IPS-NIHi7 (cell line): ENCODE results near the gene RAI1.

ENCODE experiments used
- DNase-seq: peaks from one replicate; pipeline ENCODE4 v3.0.0; 2012; ENCODE audit warnings: mixed read lengths; ENCODE audit errors: extremely low spot score

The RAI1 gene

DNA sequence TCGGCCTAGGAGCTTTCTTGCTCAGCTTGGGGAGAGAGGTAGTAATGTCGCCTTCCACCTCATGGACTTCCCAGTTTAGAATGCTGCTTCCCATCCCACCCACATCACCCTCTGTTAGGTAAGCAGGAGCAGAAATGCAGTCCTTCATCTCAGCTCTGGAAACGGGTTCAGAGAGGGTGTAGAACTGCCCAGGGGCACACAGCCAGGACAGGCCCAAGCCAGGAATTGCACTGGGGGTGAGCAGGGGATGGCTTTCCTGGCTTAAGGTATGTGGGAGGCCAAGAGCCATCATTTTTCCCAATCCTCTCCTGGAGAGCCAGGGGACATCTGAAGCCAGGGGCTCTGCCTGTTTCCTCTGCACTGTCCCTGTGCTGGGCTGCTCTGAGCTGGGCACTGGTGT, 33.6 kb downstream of the RAI1 start:
- DNase-seq, result no peak

DNA sequence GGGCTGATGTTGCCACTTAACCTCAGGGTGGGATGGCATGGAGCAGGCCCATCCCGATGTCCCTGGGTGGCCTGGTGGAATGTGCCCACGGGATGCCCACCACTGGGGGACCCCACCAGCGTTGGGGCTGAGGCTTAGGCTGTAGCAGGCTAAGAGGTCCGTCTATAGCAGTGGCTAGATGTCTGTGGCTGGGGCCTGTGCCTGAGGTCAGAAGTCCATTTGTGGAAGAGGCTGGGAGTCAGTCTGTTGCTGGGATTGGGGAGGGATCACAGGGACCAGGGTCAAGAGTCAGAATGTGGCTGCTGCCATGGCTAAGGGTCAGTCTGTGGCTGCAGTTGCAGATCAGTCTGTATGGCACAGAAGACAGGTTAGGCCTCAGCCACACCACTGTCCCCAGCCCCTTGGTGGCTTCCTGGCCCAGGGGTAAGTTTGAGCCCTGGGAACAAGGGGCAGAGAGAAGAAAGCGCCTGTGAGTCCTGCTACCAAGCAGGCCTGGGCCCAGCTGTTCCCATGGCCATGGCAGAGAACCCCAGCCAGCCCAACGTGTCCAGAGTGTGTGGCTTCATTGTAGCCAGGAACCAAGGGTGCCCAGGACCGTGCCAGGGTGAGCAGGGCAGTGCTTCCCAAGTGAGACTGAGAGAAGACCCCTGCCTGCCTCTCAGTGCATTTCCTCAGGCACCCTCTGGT, 35.7 kb downstream of the RAI1 start:
- DNase-seq, result no peak

DNA sequence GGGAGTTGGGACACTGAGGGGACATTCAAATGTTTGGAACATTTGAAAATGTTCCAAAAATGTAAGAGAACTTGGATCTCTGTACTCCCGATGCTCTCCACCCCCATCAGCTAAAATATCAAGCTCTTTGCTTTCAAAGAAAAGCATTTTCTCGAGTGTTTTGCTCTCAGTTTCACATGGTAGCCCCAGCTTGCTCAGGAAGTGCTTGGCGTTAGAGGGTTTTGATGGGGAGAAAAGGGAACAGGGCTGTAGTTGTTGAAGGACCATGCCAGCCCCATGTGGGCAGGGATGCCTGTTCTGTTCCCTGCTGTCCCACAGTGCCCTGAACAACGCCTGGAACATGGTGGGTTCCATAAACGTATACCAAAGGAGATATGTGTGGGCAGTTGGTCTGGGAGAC, 37.0 kb downstream of the RAI1 start:
- DNase-seq, result no peak

DNA sequence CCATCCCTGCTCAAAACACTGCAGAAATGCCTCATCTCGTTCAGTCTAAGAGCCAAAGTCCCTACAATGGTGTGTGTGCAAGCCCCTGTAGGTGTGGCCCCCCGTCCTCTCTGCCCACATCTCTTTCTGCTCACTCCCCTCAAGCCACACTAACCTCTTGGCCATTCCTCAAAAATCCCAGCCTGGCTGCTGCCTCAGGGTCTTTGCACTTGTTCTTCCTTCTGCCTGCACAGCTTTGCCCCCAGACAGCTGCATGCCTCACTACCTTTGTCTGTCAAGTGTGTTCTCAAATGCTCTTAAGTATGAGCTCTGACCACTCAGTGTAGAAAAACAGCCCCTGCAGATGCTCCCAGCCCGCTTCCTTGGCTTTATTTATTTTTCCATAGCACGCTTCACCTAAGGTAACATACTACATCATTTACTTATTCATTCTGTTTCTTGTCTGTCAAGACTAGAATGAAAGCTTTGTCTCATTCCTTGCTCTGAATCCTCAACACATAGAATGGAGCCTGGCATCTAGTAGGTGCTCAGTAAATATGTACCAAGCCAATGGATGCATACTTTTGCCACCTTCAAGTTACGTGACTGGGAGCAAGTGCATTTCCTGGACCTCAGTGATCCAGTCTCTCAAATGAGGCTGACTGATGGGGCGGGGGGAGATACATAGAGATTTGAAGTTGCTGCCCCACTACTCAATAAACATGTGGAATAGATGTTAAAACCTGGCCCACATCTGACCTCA, 38.1 kb downstream of the RAI1 start:
- DNase-seq, result no peak

DNA sequence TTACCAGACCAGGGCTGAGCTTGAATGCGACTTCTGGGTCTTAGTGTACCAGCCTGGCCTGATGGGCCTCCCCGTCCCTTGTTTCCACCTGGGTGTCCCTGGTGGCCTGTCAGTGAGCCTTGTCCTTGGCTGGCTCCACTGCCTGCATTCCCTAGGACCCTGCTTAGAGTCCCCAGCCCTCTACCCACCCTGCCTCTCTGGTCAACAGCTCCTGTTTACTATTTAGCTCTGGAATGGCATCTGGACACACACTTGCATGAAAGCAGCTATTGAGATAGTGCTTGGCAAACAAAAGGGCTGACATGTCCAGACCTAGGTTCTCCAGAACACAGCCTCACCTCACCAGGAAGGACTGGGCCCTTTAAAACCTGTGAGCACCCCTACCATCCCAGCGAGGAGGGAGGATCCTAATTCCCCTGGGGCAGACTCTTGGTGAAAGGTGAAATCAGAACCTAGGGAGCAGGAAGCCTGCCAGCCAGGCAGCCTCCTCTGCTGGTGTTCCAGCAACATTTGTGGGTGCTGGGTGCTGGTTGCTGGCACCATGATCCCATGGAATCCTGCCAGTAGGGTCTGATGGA, 38.8 kb downstream of the RAI1 start:
- DNase-seq, result no peak

DNA sequence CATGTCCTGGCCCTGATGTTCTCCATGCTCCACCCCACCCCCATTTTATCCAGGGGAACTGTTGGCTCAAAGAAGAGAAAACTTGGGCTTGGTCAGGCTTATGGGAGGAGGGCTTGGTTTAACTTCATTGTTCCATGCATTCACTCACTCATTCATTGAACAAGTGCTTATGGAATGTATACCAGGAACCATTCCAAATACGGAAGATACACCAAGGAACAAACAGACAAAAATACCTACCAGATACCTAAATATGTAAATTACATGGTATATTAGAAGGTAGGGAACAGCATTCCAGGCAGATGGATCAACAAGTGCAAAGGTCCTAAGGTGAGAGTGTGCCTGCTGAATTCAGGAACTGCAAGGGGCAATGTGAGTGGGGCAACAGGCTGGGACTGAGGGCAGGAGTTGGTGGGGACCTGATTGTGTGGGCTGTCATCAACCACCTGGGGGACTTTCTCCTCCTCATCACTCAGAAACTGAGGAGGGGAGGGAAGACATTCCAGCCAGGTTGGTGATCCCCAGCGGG, 39.9 kb downstream of the RAI1 start:
- no peak for DNase-seq

DNA sequence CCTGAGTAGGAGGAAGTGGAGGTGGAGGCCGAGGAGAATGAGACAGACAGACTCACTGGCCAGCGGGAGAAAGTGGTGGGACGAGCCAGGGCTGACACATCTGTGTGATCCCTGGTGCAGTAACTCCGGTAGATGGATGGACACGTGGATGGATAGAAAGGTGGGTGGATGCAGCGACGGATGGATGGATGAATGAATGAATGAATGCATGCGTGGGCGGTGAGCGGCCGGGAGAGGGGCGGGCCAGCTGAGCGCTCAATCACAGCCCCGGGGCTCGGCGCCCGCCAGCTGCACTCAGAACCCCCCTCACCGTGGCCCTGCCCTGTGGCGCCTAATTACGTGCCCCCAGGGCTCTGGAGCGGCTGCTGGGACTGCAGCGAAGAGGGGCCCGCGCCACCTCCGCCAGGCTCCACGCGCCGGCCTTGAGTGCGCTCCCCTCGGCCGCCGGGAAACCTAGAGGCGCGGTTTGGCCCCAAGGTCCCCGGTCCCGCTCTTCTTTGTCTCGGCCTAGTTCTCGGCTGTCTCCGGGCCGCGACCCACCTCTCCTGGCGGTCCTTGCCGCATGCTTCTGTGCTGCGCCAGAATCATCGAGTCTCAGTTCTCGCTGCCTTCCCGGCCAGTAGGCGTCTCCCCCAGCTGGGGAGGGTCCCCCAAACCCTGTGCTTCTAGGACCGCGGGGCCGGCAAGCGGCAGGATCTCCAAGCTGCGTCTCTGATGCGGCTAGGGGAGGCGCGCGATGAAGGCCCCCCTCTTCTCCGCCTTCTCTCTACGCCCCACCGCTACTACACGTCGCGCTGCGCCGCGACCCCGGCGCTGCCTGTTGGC, 41.0 kb downstream of the RAI1 start:
- DNase-seq, result peak; percentile 42

DNA sequence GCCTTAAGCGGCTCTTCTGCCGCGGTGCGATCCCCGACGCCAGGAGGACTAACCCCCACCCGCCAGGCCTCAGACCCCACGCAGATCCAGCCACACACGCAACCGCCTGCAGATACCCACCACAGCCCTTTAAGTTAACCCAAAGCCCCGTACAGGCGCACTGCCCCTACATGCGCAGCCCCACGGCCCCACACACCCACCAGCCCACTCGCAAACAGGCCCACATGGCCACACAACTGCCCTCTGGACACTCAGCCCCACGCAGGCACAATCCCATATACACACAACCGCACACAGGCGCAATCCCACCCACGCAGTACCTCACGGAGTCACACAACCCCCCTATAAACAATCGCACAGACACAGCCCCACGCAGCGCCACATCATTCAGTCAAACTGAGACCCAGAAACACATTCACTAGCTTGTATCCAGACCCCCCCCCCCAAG, 41.7 kb downstream of the RAI1 start:
- DNase-seq, result no peak

DNA sequence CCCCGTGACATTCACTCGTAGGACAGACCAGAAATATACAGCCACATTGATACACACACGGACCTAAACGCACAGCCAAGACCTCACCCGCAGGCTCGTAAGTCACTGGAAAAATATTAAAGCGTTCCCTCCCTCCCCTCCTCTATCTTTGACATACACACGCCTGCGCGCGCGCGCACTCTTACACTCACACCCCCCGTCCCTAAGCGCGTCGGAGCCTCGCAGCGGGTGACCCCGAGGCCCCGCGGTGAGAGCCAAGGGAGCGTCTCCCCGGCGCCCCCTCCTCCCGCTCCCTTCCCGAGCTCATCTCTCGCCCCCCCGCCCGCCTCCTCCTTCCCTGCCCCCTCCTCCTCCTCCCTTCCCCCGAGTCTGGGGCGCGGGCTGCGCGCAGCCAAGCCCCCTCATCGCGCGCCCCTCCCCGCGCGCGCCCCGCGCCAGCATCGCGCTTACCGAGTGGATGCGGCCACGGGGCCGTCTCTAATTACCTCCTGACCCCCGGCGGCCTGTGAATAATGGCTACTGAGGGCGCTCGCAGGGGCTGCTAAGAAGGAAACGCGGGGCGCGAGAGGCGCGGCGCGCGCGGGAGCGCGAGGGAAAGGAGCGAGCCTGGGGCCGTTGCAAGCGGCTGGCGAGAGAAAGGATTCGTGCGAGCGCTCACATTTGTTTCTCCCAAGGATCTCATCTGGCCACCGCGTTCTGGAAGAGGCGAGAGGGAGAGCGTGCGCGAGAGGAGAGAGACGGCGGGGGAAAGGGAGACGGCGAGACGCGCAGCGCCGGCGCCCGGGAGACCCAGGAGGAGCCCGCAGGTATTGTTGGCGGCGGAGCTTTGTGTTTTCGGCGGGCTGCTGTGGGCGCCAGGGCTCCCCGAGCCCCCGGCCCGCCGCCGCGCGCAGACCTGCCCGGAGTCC, 42.4 kb downstream of the RAI1 start:
- peak; percentile 47 for DNase-seq

DNA sequence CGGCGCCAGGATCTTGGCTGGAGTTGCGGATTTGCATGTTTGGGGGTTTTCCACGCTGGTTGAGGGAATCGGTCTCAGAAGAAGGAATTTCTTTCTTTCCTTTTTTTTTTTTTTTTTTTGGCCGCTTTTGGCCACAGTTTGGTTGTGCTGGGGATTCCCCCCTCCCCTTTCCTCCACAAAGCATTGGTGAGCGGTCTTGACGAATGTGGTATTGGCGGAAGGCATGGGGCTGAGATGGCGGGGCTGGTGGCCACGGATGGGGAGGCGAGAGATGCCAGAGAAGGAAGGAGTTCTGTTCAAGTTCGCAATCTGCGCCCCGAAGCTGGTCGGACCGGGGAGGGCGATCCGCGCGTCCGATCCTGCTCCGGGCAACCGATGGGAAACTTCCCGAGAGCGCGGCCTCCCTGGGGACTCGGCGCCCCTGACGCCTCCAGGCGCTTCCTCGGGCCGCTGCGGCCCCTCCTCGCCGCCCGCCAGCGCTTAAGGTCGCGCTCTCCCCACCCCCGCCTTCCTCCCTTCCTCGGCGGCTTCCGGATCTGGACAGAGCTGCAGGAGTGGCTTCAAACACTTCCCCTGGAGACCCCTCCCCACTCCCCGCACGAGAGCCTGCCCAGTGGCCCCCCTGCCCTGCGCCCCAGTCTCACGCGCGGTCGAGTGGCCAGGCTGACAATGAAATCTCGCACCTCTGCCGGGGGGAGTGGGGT, 43.2 kb downstream of the RAI1 start:
- DNase-seq, result peak; percentile 84

DNA sequence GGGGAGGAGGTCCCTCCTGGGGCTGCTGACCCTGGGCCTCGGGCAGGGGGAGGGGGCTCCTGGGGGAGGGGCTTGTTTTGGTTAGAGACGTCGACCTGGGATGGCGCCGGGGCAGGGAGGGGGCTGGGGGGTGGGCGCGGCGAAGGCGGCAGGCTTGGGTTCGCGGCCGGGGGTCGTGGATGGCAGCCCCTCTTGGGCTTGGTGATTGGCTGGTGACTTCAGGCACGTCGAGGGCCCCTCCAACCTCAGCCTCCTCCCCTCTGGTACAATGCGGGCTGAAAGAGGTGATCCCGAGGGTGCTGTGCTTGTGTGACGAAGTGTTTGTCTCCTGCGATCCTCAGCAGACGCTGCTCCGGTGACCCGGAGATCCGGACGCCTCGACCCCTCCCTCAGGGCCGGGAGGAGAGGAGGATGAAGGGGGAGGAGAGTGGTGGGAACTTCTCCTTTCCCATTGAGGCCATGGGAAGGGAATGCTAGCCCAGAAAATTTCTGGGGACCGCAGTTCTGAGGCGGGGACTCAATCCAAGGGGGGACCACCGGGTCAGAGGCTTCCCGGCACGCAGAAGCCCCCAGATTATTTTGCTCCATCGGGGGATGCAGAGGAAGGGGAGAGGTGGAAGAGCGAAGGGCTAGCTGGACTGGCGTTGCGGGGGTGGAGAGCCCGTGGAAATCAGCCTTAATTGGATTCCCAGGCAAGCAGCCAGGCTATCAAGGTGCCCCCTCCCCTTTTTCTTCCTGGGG, 43.9 kb downstream of the RAI1 start:
- DNase-seq, result peak; percentile 73

DNA sequence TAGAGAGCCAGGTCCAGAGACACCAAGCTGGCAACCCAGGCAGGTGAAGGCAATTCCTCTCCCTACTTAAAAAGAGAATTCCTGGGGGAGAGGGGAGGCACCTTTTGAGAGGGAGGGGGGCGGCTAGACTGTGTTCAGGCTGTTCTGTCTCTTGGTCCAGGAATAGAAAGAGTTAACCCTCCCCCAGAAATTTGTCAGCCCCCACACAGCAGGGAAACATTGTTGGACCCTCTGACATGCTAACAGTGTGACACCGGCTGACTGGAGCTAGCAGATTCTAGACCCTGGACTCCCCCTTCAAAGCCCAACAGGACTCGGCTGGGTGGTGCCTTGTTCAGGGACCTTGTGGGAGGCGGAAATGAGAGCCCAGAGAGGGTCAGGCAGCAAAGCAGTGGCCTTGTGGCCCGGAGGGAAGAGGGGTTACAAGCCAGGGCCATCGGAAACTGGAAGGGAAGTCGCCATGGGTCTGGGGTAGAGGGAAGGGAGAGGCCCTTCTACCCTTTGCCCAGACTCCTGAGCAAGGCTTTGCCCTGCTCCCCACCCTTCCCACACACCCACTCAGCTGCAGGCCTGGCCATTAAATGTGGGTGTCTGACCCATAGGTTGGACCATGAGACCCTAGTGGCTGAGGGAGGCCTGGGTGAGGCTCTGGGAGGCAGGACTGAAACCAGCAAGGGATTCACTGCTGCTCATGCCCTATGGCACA, 44.6 kb downstream of the RAI1 start:
- no peak for DNase-seq

DNA sequence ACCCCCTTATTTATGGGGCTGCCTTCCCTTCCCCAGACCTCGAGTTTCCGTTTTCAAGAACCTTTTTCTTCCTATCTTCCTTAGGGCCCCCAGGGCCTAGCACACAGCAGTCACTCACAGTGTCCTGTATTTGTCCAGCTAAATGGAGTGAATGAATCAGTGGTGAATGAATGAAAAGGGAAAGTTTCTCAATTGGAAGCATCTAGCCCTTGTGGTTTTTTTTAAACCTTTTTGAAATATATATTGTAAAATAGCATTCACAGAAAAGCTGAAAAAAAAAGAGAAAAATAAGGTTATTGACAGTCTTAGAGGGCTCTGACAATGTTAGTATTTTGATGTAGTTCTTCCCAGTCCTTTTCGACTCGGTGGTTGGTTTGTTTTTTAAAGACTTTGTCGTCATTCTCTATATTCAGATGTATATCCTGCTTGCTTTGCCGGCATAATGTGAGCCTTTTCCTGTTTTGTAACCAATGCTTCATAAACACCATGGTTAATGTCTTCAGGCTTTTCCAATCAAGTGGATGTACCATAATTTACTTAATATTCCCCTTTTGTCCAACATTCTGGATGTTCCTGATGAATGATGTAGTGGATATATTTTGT, 45.3 kb downstream of the RAI1 start:
- DNase-seq, result no peak

DNA sequence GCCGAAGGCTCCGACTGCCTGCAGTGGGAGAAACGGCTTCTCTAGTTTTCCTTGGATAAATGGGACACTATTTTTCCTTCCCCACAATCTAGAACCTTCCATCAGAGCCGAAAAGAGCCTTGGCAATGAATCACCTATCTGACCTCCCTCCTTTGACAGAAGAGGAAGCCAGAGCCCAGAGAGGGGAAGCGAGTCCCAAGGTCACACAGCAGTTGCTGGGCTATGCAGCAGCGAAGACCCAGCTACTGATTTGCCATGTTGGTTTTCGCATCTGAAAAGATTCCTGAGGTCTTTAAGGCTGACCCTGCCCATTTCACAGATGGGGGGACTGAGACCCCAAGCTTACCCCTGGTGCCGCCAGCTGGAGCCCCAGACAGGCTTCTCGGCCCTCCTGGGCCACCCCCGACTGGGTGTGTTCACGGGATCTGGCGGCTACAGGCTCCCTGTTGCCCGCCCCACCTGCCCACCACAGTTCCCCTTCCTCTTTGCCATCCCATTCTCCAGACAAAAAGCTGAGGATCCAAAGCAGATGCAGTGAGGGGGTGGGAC, 45.9 kb downstream of the RAI1 start:
- no peak for DNase-seq

DNA sequence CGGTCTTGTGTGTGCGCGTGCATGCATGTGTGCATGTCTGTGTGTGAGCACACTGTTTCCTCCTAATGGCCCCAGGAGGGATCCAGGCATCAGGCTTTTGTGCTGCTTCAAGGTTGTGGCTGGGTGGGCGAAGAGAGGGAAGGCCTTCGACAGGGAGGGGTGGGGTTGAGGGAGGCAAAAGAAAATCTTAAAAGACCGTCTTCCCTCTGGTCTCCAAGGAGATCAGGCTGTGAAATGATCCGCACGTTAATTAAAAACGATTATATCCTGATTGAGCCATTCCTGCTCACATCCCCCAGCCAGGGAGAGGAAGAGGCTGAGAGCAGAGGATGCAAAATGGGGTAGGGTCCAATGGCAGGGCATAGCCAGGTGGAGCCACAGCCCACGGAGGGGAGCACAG, 46.9 kb downstream of the RAI1 start:
- DNase-seq, result no peak

DNA sequence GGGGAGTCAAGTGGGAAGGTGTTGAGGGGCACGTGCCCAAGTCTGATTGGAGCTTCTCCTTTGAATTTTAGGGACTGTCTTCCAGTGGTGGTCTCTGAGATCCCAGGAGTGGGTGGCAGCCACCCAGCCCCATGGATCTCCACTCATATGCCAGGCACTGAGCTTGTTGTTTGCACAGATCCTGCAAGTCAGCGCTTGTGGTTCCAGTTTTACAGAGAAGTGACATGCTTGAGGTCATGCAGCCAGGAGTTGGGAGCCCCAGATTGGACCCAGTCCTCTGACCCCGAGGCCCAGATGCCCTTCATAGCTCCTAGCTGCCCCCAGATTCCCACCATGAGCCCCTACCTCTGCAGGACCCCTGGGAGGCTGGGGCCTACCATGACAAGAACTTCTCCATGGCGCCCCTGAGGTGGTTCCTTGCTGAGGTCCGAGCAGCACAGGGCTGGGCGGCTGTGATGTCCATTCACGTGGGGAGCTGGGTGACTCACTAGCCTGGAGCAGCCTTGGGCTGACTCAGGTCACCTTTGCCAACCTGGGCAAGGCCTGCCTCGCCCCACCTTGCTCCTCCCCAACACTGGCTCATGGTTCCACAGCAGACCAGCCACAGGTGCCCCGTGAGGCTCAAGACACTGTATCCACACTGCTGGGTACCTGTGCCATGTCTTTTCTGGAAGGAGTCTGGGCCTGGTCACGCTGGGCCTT, 47.4 kb downstream of the RAI1 start:
- DNase-seq, result no peak

DNA sequence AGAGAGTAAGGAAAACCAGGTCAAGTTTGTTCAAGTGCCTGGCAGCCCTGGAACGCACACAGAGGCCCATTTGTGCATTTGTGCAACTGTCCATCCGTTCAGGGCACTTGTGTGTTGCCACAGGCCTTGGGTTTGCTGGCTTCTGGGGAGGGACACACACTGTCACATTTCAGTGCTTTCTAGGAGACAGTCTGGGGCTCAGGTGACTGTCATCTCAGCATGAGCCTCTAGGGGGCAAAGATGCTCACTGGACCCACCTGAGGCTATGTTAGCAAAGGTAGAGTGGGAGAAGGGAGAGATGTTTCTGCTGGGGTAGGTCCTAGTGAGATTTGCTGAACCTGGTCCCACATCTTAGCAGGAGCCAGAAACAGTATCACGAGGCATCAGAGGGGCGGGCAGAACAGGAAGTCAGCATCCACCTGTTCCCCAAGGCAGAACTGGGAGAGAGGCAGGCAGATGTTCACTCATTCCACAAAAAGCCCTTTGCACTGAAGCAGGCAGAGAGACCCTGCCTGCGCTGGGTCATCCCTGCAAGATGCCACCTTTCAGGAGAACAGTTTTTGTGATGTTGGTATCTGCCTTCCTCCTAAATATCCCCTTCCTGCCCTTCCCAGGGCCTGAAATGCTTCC, 48.5 kb downstream of the RAI1 start:
- DNase-seq, result peak; percentile 73
